ENCODE results near the gene SMIM45.

The SMIM45 gene

GRCh38 chr22:41911001-41911611 is 40.8 kb upstream of the SMIM45 start:
- TF ChIP-seq CTCF (IDR thresholded peaks at IDR 0.05; ENCODE audit: unreplicated experiment), result no peak
- H3K4me1 Mint-ChIP-seq (ENCODE audit: low read depth), result peaks cover 1% of the 10 kb centered on the region
- no peak overlapping the region for H3K4me3 Mint-ChIP-seq (ENCODE audit: low read depth)
- no peaks in the 10 kb centered on the region for H3K9me3 Mint-ChIP-seq (ENCODE audit: low read depth)
- no peak for DNase-seq (ENCODE audit: low spot score, unreplicated experiment)
- H3K27me3 Mint-ChIP-seq, result peaks cover 47% of the 10 kb centered on the region
- no peak overlapping the region for H3K27ac Mint-ChIP-seq
- peaks cover 4% of the 10 kb centered on the region for H3K36me3 Mint-ChIP-seq (ENCODE audit: insufficient read depth)

GRCh38 chr22:41912338-41913039 is 39.5 kb upstream of the SMIM45 start:
- H3K4me1 Mint-ChIP-seq (ENCODE audit: low read depth), result peaks cover 1% of the 10 kb centered on the region
- H3K9me3 Mint-ChIP-seq (ENCODE audit: low read depth), result no peaks in the 10 kb centered on the region
- DNase-seq (ENCODE audit: low spot score, unreplicated experiment), result no peak
- H3K4me3 Mint-ChIP-seq (ENCODE audit: low read depth), result no peak overlapping the region
- peaks cover 60% of the 10 kb centered on the region for H3K27me3 Mint-ChIP-seq
- H3K27ac Mint-ChIP-seq, result no peak overlapping the region
- H3K36me3 Mint-ChIP-seq (ENCODE audit: insufficient read depth), result peaks cover under 1% of the 10 kb centered on the region
- TF ChIP-seq CTCF (IDR thresholded peaks at IDR 0.05; ENCODE audit: unreplicated experiment), result no peak

- H3K27ac Mint-ChIP-seq, result no peak overlapping the region
- H3K27me3 Mint-ChIP-seq, result peaks cover 63% of the 10 kb centered on the region
- no peak for DNase-seq (ENCODE audit: low spot score, unreplicated experiment)
- H3K4me3 Mint-ChIP-seq (ENCODE audit: low read depth), result no peak overlapping the region
- TF ChIP-seq CTCF (IDR thresholded peaks at IDR 0.05; ENCODE audit: unreplicated experiment), result no peak
- H3K4me1 Mint-ChIP-seq (ENCODE audit: low read depth), result peaks cover 1% of the 10 kb centered on the region
- no peaks in the 10 kb centered on the region for H3K9me3 Mint-ChIP-seq (ENCODE audit: low read depth)
- no peaks in the 10 kb centered on the region for H3K36me3 Mint-ChIP-seq (ENCODE audit: insufficient read depth)
These were observed 38.8 kb upstream of the SMIM45 start for GRCh38 chr22:41913040-41913719.

- Mint-ChIP-seq H3K4me1 (ENCODE audit: low read depth) (peaks cover 1% of the 10 kb centered on the region), H3K36me3 (ENCODE audit: insufficient read depth) (no peaks in the 10 kb centered on the region), H3K4me3 (ENCODE audit: low read depth) (no peak overlapping the region), H3K27me3 (peaks cover 66% of the 10 kb centered on the region), H3K27ac (no peak overlapping the region), H3K9me3 (ENCODE audit: low read depth) (no peaks in the 10 kb centered on the region)
- TF ChIP-seq CTCF (IDR thresholded peaks at IDR 0.05; ENCODE audit: unreplicated experiment), result no peak
- peak; percentile 29 for DNase-seq (ENCODE audit: low spot score, unreplicated experiment)
These were observed 38.0 kb upstream of the SMIM45 start for GRCh38 chr22:41913842-41914534.

- Mint-ChIP-seq H3K27ac (no peak overlapping the region), H3K36me3 (ENCODE audit: insufficient read depth) (no peaks in the 10 kb centered on the region), H3K4me3 (ENCODE audit: low read depth) (no peak overlapping the region), H3K9me3 (ENCODE audit: low read depth) (no peaks in the 10 kb centered on the region), H3K4me1 (ENCODE audit: low read depth) (peaks cover 1% of the 10 kb centered on the region), H3K27me3 (peaks cover 66% of the 10 kb centered on the region)
- DNase-seq (ENCODE audit: low spot score, unreplicated experiment), result no peak
- no peak for TF ChIP-seq CTCF (IDR thresholded peaks at IDR 0.05; ENCODE audit: unreplicated experiment)
These were observed 37.3 kb upstream of the SMIM45 start for GRCh38 chr22:41914611-41915034.
